PFSK-1 (cell line): ENCODE measurements around the gene NACC2.

Source experiments
- POLR2AphosphoS5 ChIP-seq: IDR thresholded peaks from 2 replicates; pipeline ENCODE4 v1.6.1; 2012; ENCODE audit warnings: low read depth, mild to moderate bottlenecking, control low read depth, low read length, moderate library complexity
- SIN3A ChIP-seq: IDR thresholded peaks from 2 replicates; pipeline ENCODE4 v1.6.1; 2012; ENCODE audit warnings: mild to moderate bottlenecking, low read length, moderate library complexity, borderline replicate concordance; ENCODE audit not compliant: insufficient read depth
- TAF1 ChIP-seq: IDR thresholded peaks from 2 replicates; pipeline ENCODE4 v1.6.1; 2012; ENCODE audit warnings: low read length, control low read depth, borderline replicate concordance; ENCODE audit not compliant: insufficient read depth
- TF ChIP-seq, protein P1 (sequence below), 2 experiments: IDR thresholded peaks; 2 replicates each; pipeline versions ENCODE4 v1.6.1 to v1.8.0; 2011 to 2012; ENCODE audit warnings: low read depth in 2 of 2, low read length in 2 of 2, control low read depth in 1 of 2, inconsistent platforms in 1 of 2, mild to moderate bottlenecking in 1 of 2, moderate library complexity in 1 of 2; ENCODE audit not compliant: insufficient read depth in 1 of 2

GRCh38 chr9:136074706-136075105 is 20.4 kb downstream of the NACC2 start:
- TF ChIP-seq TAF1 (no peak), POLR2AphosphoS5 (no peak), SIN3A (no peak)
- TF ChIP-seq, protein P1, sequence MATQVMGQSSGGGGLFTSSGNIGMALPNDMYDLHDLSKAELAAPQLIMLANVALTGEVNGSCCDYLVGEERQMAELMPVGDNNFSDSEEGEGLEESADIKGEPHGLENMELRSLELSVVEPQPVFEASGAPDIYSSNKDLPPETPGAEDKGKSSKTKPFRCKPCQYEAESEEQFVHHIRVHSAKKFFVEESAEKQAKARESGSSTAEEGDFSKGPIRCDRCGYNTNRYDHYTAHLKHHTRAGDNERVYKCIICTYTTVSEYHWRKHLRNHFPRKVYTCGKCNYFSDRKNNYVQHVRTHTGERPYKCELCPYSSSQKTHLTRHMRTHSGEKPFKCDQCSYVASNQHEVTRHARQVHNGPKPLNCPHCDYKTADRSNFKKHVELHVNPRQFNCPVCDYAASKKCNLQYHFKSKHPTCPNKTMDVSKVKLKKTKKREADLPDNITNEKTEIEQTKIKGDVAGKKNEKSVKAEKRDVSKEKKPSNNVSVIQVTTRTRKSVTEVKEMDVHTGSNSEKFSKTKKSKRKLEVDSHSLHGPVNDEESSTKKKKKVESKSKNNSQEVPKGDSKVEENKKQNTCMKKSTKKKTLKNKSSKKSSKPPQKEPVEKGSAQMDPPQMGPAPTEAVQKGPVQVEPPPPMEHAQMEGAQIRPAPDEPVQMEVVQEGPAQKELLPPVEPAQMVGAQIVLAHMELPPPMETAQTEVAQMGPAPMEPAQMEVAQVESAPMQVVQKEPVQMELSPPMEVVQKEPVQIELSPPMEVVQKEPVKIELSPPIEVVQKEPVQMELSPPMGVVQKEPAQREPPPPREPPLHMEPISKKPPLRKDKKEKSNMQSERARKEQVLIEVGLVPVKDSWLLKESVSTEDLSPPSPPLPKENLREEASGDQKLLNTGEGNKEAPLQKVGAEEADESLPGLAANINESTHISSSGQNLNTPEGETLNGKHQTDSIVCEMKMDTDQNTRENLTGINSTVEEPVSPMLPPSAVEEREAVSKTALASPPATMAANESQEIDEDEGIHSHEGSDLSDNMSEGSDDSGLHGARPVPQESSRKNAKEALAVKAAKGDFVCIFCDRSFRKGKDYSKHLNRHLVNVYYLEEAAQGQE (IDR thresholded peaks at IDR 0.05; ENCODE audit: insufficient read depth in 1 of 2, low read depth in 2 of 2, low read length in 2 of 2): no peak
